HCT116 (cell line): ENCODE results near the gene FMNL1. TPM values are rescaled to one million over a fixed set of nuclear protein-coding genes. Genes with fewer than 3 reads are reported as not detected.

Source experiments
- ATAC-seq: fragments of 200-7000 bp; cut with Tn5 transposase; 2 replicates; pipeline ENCODE4 v1.9.1; 2020; ENCODE audit warnings: mild to moderate bottlenecking, moderate library complexity
- BruUV-seq: library from RNA; stranded (reverse); fragments of 400-500 nt; replicated peaks from 2 replicates; lab custom pipeline; 2021; lab: Mats Ljungman, UMichigan
- CTCF ChIA-PET: fragments of 300-600 bp; sonication (Branson Sonifier 250); formaldehyde crosslinking; loops from one replicate; lab custom pipeline; 2021; ENCODE audit warnings: antibody characterized with exemption; lab: Charles Lee
- POLR2A ChIA-PET: fragments of 300-600, 350-600 bp; sonication (Branson Sonifier 250); formaldehyde crosslinking; loops from one replicate; lab custom pipeline; 2021; ENCODE audit warnings: antibody characterized with exemption; lab: Charles Lee
- RAD21 ChIA-PET, 2 experiments: fragments of 300-600 bp; sonication (Branson Sonifier 250); formaldehyde crosslinking; loops; one replicate each; lab custom pipeline; 2023; ENCODE audit warnings: low total read pairs in 2 of 2; ENCODE audit not compliant: uncharacterized antibody in 2 of 2, unreplicated experiment in 2 of 2, low non-redundant PET in 1 of 2; lab: Charles Lee
- DNase-seq: peaks from one replicate; pipeline ENCODE4 v3.0.0-alpha.2; 2010; ENCODE audit warnings: low read depth, low spot score
- H2AFZ ChIP-seq: fragments of 200-600 bp; shearing (Covaris generic), sonication (generic); 2 replicates; pipeline ENCODE4 v1.6.1; 2017; ENCODE audit warnings: low read depth, mixed run types, mixed read lengths, antibody characterized with exemption, low read length; ENCODE audit not compliant: poor library complexity, severe bottlenecking
- H3K27ac ChIP-seq: 2 replicates; pipeline ENCODE4 v1.5.1; 2012; ENCODE audit warnings: low read depth, low read length
- H3K27me3 ChIP-seq: fragments of 200-600 bp; sonication (generic); 2 replicates; pipeline ENCODE4 v1.6.1; 2016; ENCODE audit warnings: mixed run types, low read length, mixed read lengths; ENCODE audit not compliant: insufficient read depth
- H3K36me3 ChIP-seq, 2 experiments: fragments of 200-500 bp in 1 of 2; fragments of 200-600 bp in 1 of 2; sonication (Bioruptor generic) in 1 of 2; sonication (generic) in 1 of 2; 2 replicates each; pipeline versions ENCODE4 v1.5.1 to v1.6.1; 2014 to 2016; ENCODE audit warnings: low read length in 2 of 2, inconsistent platforms in 1 of 2, mixed read lengths in 1 of 2, mixed run types in 1 of 2; ENCODE audit not compliant: insufficient read depth in 2 of 2, control insufficient read depth in 1 of 2
- H3K4me1 ChIP-seq, 2 experiments: fragments of 200-600 bp in 1 of 2; sonication (generic) in 1 of 2; 2 replicates each; pipeline versions ENCODE4 v1.5.1 to v1.6.1; 2012 to 2017; ENCODE audit warnings: low read length in 2 of 2, inconsistent platforms in 1 of 2, mild to moderate bottlenecking in 1 of 2, mixed read lengths in 1 of 2, mixed run types in 1 of 2, moderate library complexity in 1 of 2; ENCODE audit not compliant: insufficient read depth in 2 of 2, control insufficient read depth in 1 of 2
- H3K4me2 ChIP-seq: fragments of 200-600 bp; sonication (generic); 2 replicates; pipeline ENCODE4 v1.6.1; 2017; ENCODE audit warnings: mixed run types, low read length, mixed read lengths
- H3K4me3 ChIP-seq, 2 experiments: fragments of 200-600 bp in 1 of 2; sonication (generic) in 1 of 2; replicated peaks in 1 of 2; 2 replicates each; pipeline ENCODE4 v1.5.1; 2011 to 2016; ENCODE audit warnings: low read length in 2 of 2, control low read depth in 1 of 2, low read depth in 1 of 2, mild to moderate bottlenecking in 1 of 2, mixed read lengths in 1 of 2, mixed run types in 1 of 2
- H3K79me2 ChIP-seq: fragments of 200-600 bp; sonication (generic); 2 replicates; pipeline ENCODE4 v1.6.1; 2017; ENCODE audit warnings: mild to moderate bottlenecking, mixed run types, low read length, moderate library complexity, mixed read lengths; ENCODE audit not compliant: insufficient read depth
- H3K9ac ChIP-seq: fragments of 200-600 bp; sonication (generic); 2 replicates; pipeline ENCODE4 v1.6.1; 2016; ENCODE audit warnings: low read length, mixed read lengths
- H3K9me2 ChIP-seq: fragments of 200-600 bp; sonication (generic), shearing (Covaris generic); 2 replicates; pipeline ENCODE4 v1.6.1; 2017; ENCODE audit warnings: mixed run types, mild to moderate bottlenecking, moderate library complexity; ENCODE audit not compliant: insufficient read depth
- H3K9me3 ChIP-seq, 2 experiments: fragments of 200-500 bp in 1 of 2; fragments of 200-600 bp in 1 of 2; sonication (Bioruptor generic) in 1 of 2; sonication (generic) in 1 of 2; 2 replicates each; pipeline ENCODE4 v1.6.1; 2014 to 2017; ENCODE audit warnings: low read length in 2 of 2, mixed read lengths in 2 of 2, inconsistent platforms in 1 of 2, low read depth in 1 of 2, mild to moderate bottlenecking in 1 of 2, mixed run types in 1 of 2, moderate library complexity in 1 of 2; ENCODE audit not compliant: control insufficient read depth in 1 of 2, insufficient read depth in 1 of 2
- H4K20me1 ChIP-seq: fragments of 200-600 bp; sonication (generic), shearing (Covaris generic); 2 replicates; pipeline ENCODE4 v1.6.1; 2017; ENCODE audit warnings: mixed run types, mild to moderate bottlenecking, moderate library complexity; ENCODE audit not compliant: insufficient read depth
- CBX3 ChIP-seq: IDR thresholded peaks from 2 replicates; pipeline ENCODE4 v1.6.1; 2012; ENCODE audit warnings: low read depth
- EGR1 ChIP-seq: IDR thresholded peaks from 2 replicates; pipeline ENCODE4 v1.6.1; 2012; ENCODE audit warnings: low read depth
- ELF1 ChIP-seq: IDR thresholded peaks from 2 replicates; pipeline ENCODE4 v1.6.1; 2012; ENCODE audit warnings: low read depth, borderline replicate concordance
- EZH2 ChIP-seq: fragments of 200-600 bp; sonication (generic); IDR thresholded peaks from 2 replicates; pipeline ENCODE4 v1.6.1; 2017; ENCODE audit warnings: antibody characterized with exemption, mixed run types
- EZH2phosphoT487 ChIP-seq: fragments of 200-600 bp; IDR thresholded peaks from 2 replicates; pipeline ENCODE4 v1.6.1; 2018; ENCODE audit warnings: antibody characterized with exemption, borderline replicate concordance
- FOSL1 ChIP-seq: IDR thresholded peaks from 2 replicates; pipeline ENCODE4 v1.6.1; 2012; ENCODE audit warnings: low read depth
- POLR2AphosphoS5 ChIP-seq: IDR thresholded peaks from 2 replicates; pipeline ENCODE4 v1.6.1; 2011; ENCODE audit warnings: mild to moderate bottlenecking, low read depth, low read length, moderate library complexity
- SP1 ChIP-seq: IDR thresholded peaks from 2 replicates; pipeline ENCODE4 v1.6.1; 2012; ENCODE audit warnings: low read depth
- SRF ChIP-seq: IDR thresholded peaks from 2 replicates; pipeline ENCODE4 v1.6.1; 2012; ENCODE audit warnings: low read depth
- YY1 ChIP-seq: IDR thresholded peaks from 2 replicates; pipeline ENCODE4 v1.6.1; 2011; ENCODE audit warnings: low read length, low read depth, moderate library complexity, mild to moderate bottlenecking; ENCODE audit not compliant: insufficient replicate concordance; ENCODE audit errors: extremely low read depth
- ZFX ChIP-seq: fragments of 450-650 bp; IDR thresholded peaks from 2 replicates; pipeline ENCODE4 v1.6.1; 2017
- ZNF274 ChIP-seq: fragments of 200-500 bp; sonication (Bioruptor generic); IDR thresholded peaks from 2 replicates; pipeline ENCODE4 v1.6.1; 2014; ENCODE audit warnings: mild to moderate bottlenecking, low read depth, low read length, inconsistent platforms
- intact Hi-C: fragments of 100-400 bp; cut with micrococcal nuclease; formaldehyde crosslinking; loops from 2 replicates; pipeline ENCODE4 v1.10.0; 2022
- total RNA-seq: library from RNA; stranded (reverse); gene quantifications from one replicate; pipeline ENCODE4 v1.2.1, GENCODE V29; 2021; ENCODE audit not compliant: unreplicated experiment
- TF ChIP-seq, protein P1 (sequence below), 3 experiments: fragments of 200-600 bp in 1 of 3; sonication (generic) in 1 of 3; IDR thresholded peaks in 2 of 3; conservative IDR thresholded peaks in 1 of 3; 2 replicates each; pipeline ENCODE4 v1.5.1; 2012 to 2017; ENCODE audit warnings: low read depth in 2 of 3, low read length in 2 of 3, antibody characterized with exemption in 1 of 3, borderline replicate concordance in 1 of 3, control low read depth in 1 of 3, mild to moderate bottlenecking in 1 of 3, mixed read lengths in 1 of 3, mixed run types in 1 of 3, moderate library complexity in 1 of 3; ENCODE audit not compliant: insufficient read depth in 1 of 3
- TF ChIP-seq, protein P2 (sequence below): IDR thresholded peaks from 2 replicates; pipeline ENCODE4 v1.6.1; 2012
- TF ChIP-seq, protein P3 (sequence below): IDR thresholded peaks from 2 replicates; pipeline ENCODE4 v1.6.1; 2011; ENCODE audit warnings: mild to moderate bottlenecking, low read length, moderate library complexity; ENCODE audit not compliant: insufficient replicate concordance; ENCODE audit errors: extremely low read depth
- TF ChIP-seq, protein P4 (sequence below): IDR thresholded peaks from 2 replicates; pipeline ENCODE4 v1.6.1; 2012
- TF ChIP-seq, protein P5 (sequence below): IDR thresholded peaks from 2 replicates; pipeline ENCODE4 v1.6.1; 2012; ENCODE audit warnings: low read depth

FMNL1 gene
- total RNA-seq, 1 experiment from 2014 or later, result 8.2 TPM

DNA sequence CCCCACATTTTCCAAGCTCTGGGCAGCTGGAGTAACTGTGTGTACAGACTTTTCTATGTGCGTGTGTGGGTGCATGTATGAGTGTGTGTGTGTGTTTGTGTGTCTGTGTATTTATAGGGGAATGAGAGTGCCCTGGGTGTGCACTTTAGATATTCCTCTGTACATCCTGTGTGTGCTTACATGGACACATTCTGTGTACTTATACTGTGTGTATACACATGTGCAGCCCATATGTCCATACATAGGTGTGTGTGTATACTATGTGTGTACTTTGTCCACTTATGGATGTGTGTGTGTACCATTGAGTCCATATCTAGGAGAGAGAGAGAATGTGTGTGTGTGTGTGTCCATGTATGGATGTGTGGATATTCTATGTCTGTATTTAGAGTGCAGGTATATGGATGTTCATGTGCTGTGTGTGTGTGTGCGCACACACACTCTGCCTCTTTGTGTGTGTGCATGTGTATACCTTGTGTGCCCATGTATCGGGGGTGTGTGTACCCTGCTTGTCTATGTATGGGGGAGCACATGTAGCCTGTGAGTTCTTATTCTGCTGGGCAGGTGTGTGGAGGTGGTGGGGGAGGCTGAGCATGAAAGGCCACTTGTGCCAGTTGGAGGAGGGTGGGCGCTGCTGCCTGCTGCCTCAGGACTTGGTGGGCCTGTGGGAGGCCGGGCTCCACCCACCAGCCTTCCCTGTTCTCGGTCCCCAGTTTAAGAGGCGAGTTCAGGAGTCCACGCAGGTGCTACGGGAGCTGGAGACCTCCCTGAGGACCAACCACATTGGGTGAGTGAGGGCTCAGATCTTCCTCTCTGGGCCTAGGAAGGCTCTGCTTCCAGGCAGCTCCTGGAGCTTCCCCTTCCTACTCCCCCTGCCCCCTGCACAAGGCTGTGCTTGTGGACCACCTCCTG, 11.1 kb downstream of the FMNL1 start:
- no peaks in the 10 kb centered on the region for H3K36me3 ChIP-seq
- H3K9me3 ChIP-seq, result no peaks in the 10 kb centered on the region
- H3K9me2 ChIP-seq, result no peaks in the 10 kb centered on the region
- ChIA-PET POLR2A (no interaction called here), RAD21 (interaction anchor here in 1 of 2 experiments (1.5 kb wide), 1 partner anchor 14 kb away, joined by 6 read pairs; no protein-coding TSS in a partner anchor), CTCF (interaction anchor here (1.1 to 5.9 kb wide), 7 partner anchors 9 to 192 kb away, joined by 3 to 55 read pairs (median 5); partner anchors contain the start of gene ACBD4)
- ATAC-seq (no peak), DNase-seq (no peak)
- H3K4me2 ChIP-seq, result no peak overlapping the region
- H4K20me1 ChIP-seq, result no peaks in the 10 kb centered on the region
- H3K27me3 ChIP-seq, result no peaks in the 10 kb centered on the region
- intact Hi-C loops, result no loop called here
- no peaks in the 10 kb centered on the region for H3K79me2 ChIP-seq
- no peak overlapping the region for H3K9ac ChIP-seq
- H2AFZ ChIP-seq, result no peak overlapping the region
- no TSS peak for BruUV-seq
- no peak overlapping the region for H3K27ac ChIP-seq
- no peak overlapping the region for H3K4me3 ChIP-seq
- H3K4me1 ChIP-seq, result peaks cover 31 to 48% of the 10 kb centered on the region in 2 experiments
- no peak for TF ChIP-seq EZH2phosphoT487
- no peak for TF ChIP-seq ZFX
- TF ChIP-seq, protein P1, sequence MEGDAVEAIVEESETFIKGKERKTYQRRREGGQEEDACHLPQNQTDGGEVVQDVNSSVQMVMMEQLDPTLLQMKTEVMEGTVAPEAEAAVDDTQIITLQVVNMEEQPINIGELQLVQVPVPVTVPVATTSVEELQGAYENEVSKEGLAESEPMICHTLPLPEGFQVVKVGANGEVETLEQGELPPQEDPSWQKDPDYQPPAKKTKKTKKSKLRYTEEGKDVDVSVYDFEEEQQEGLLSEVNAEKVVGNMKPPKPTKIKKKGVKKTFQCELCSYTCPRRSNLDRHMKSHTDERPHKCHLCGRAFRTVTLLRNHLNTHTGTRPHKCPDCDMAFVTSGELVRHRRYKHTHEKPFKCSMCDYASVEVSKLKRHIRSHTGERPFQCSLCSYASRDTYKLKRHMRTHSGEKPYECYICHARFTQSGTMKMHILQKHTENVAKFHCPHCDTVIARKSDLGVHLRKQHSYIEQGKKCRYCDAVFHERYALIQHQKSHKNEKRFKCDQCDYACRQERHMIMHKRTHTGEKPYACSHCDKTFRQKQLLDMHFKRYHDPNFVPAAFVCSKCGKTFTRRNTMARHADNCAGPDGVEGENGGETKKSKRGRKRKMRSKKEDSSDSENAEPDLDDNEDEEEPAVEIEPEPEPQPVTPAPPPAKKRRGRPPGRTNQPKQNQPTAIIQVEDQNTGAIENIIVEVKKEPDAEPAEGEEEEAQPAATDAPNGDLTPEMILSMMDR (IDR thresholded peaks at IDR 0.05 in 2 of 3, conservative IDR thresholded peaks at IDR 0.05 in 1 of 3; ENCODE audit: borderline replicate concordance in 1 of 3, insufficient read depth in 1 of 3, low read depth in 2 of 3, low read length in 2 of 3), result no peak
- TF ChIP-seq YY1, result no peak
- TF ChIP-seq, protein P2, sequence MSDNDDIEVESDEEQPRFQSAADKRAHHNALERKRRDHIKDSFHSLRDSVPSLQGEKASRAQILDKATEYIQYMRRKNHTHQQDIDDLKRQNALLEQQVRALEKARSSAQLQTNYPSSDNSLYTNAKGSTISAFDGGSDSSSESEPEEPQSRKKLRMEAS, result no peak
- TF ChIP-seq EGR1, result no peak
- TF ChIP-seq SP1, result no peak
- no peak for TF ChIP-seq SRF
- no peak for TF ChIP-seq ZNF274
- TF ChIP-seq, protein P3, sequence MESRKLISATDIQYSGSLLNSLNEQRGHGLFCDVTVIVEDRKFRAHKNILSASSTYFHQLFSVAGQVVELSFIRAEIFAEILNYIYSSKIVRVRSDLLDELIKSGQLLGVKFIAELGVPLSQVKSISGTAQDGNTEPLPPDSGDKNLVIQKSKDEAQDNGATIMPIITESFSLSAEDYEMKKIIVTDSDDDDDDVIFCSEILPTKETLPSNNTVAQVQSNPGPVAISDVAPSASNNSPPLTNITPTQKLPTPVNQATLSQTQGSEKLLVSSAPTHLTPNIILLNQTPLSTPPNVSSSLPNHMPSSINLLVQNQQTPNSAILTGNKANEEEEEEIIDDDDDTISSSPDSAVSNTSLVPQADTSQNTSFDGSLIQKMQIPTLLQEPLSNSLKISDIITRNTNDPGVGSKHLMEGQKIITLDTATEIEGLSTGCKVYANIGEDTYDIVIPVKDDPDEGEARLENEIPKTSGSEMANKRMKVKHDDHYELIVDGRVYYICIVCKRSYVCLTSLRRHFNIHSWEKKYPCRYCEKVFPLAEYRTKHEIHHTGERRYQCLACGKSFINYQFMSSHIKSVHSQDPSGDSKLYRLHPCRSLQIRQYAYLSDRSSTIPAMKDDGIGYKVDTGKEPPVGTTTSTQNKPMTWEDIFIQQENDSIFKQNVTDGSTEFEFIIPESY, result no peak
- TF ChIP-seq FOSL1, result no peak
- TF ChIP-seq, protein P4, sequence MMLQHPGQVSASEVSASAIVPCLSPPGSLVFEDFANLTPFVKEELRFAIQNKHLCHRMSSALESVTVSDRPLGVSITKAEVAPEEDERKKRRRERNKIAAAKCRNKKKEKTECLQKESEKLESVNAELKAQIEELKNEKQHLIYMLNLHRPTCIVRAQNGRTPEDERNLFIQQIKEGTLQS, result no peak
- TF ChIP-seq, protein P5, sequence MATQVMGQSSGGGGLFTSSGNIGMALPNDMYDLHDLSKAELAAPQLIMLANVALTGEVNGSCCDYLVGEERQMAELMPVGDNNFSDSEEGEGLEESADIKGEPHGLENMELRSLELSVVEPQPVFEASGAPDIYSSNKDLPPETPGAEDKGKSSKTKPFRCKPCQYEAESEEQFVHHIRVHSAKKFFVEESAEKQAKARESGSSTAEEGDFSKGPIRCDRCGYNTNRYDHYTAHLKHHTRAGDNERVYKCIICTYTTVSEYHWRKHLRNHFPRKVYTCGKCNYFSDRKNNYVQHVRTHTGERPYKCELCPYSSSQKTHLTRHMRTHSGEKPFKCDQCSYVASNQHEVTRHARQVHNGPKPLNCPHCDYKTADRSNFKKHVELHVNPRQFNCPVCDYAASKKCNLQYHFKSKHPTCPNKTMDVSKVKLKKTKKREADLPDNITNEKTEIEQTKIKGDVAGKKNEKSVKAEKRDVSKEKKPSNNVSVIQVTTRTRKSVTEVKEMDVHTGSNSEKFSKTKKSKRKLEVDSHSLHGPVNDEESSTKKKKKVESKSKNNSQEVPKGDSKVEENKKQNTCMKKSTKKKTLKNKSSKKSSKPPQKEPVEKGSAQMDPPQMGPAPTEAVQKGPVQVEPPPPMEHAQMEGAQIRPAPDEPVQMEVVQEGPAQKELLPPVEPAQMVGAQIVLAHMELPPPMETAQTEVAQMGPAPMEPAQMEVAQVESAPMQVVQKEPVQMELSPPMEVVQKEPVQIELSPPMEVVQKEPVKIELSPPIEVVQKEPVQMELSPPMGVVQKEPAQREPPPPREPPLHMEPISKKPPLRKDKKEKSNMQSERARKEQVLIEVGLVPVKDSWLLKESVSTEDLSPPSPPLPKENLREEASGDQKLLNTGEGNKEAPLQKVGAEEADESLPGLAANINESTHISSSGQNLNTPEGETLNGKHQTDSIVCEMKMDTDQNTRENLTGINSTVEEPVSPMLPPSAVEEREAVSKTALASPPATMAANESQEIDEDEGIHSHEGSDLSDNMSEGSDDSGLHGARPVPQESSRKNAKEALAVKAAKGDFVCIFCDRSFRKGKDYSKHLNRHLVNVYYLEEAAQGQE, result no peak
- TF ChIP-seq POLR2AphosphoS5, result no peak
- TF ChIP-seq ELF1, result no peak
- no peak for TF ChIP-seq EZH2
- TF ChIP-seq CBX3, result no peak
- TF ChIP-seq, all 23 proteins: peak for 0
